ENCODE measurements around the gene DPY30.

GRCh38 chr2:32064713-32065112, 25.1 kb upstream of the DPY30 start:
- TF ChIP-seq CTCF (IDR thresholded peaks at IDR 0.05) = no peak
- TF ChIP-seq POLR2A (IDR thresholded peaks at IDR 0.05) = no peak

Measured in right lobe of liver (tissue), 4 donors.